WTC11 (cell line): ENCODE data around the gene BAIAP3. TPM values are rescaled to one million over a fixed set of nuclear protein-coding genes. Genes with fewer than 3 reads are reported as not detected.

Experiments used
- CREM ChIP-seq: sonication (generic); formaldehyde crosslinking; IDR thresholded peaks from 2 replicates; pipeline ENCODE4 v1.8.1; 2022; ENCODE audit warnings: mild to moderate bottlenecking, missing genetic modification reagents, moderate library complexity
- ELF4 ChIP-seq: sonication (generic); formaldehyde crosslinking; IDR thresholded peaks from 2 replicates; pipeline ENCODE4 v1.8.1; 2022; ENCODE audit warnings: low read depth, mild to moderate bottlenecking, moderate library complexity, missing genetic modification reagents
- EMX1 ChIP-seq: fragments of 250-450 bp; sonication (Bioruptor Pico); IDR thresholded peaks from 2 replicates; pipeline ENCODE4 v1.8.0; 2021; ENCODE audit warnings: mild to moderate bottlenecking
- ETV6 ChIP-seq: sonication (generic); formaldehyde crosslinking; IDR thresholded peaks from 2 replicates; pipeline ENCODE4 v1.8.1; 2022; ENCODE audit warnings: mild to moderate bottlenecking, missing genetic modification reagents
- FOXP1 ChIP-seq: sonication (generic); formaldehyde crosslinking; IDR thresholded peaks from 2 replicates; pipeline ENCODE4 v1.8.0; 2022; ENCODE audit warnings: missing genetic modification reagents, mild to moderate bottlenecking, moderate library complexity, borderline replicate concordance
- GABPB1 ChIP-seq: sonication (generic); formaldehyde crosslinking; IDR thresholded peaks from 2 replicates; pipeline ENCODE4 v1.8.1; 2023; ENCODE audit warnings: mild to moderate bottlenecking, missing genetic modification reagents
- JUN ChIP-seq: sonication (generic); formaldehyde crosslinking; IDR thresholded peaks from 2 replicates; pipeline ENCODE4 v1.8.0; 2023; ENCODE audit warnings: mild to moderate bottlenecking, missing genetic modification reagents
- MXD4 ChIP-seq: fragments of 250-450 bp; sonication (Bioruptor Pico); IDR thresholded peaks from 2 replicates; pipeline ENCODE4 v1.8.0; 2021; ENCODE audit warnings: mild to moderate bottlenecking, moderate library complexity, borderline replicate concordance
- MYBL2 ChIP-seq: sonication (generic); formaldehyde crosslinking; IDR thresholded peaks from 2 replicates; pipeline ENCODE4 v1.8.1; 2023; ENCODE audit warnings: mild to moderate bottlenecking, moderate library complexity, missing genetic modification reagents
- NFE2L1 ChIP-seq: sonication (generic); formaldehyde crosslinking; IDR thresholded peaks from 2 replicates; pipeline ENCODE4 v1.8.1; 2023; ENCODE audit warnings: missing genetic modification reagents
- NFYB ChIP-seq: sonication (generic); formaldehyde crosslinking; conservative IDR thresholded peaks from 2 replicates; pipeline ENCODE4 v1.8.0; 2022; ENCODE audit warnings: low read depth, missing genetic modification reagents
- NR2C2 ChIP-seq: sonication (generic); formaldehyde crosslinking; IDR thresholded peaks from 2 replicates; pipeline ENCODE4 v1.8.0; 2022; ENCODE audit warnings: mild to moderate bottlenecking, missing genetic modification reagents
- RORB ChIP-seq: fragments of 250-450 bp; sonication (Bioruptor Pico); IDR thresholded peaks from 2 replicates; pipeline ENCODE4 v1.9.0; 2021; ENCODE audit warnings: mild to moderate bottlenecking
- TCF7 ChIP-seq: sonication (generic); formaldehyde crosslinking; IDR thresholded peaks from 2 replicates; pipeline ENCODE4 v1.8.0; 2022; ENCODE audit warnings: mild to moderate bottlenecking, low read depth, missing genetic modification reagents, moderate library complexity
- ZNF121 ChIP-seq: sonication (generic); formaldehyde crosslinking; IDR thresholded peaks from 2 replicates; pipeline ENCODE4 v1.8.0; 2023; ENCODE audit warnings: missing genetic modification reagents
- ZNF232 ChIP-seq: sonication (generic); formaldehyde crosslinking; IDR thresholded peaks from 2 replicates; pipeline ENCODE4 v1.8.0; 2022; ENCODE audit warnings: mild to moderate bottlenecking, missing genetic modification reagents
- ZNF396 ChIP-seq: fragments of 250-450 bp; sonication (Bioruptor Pico); IDR thresholded peaks from 2 replicates; pipeline ENCODE4 v1.8.0; 2021; ENCODE audit warnings: mild to moderate bottlenecking, moderate library complexity, borderline replicate concordance
- ZNF423 ChIP-seq: fragments of 250-450 bp; sonication (Bioruptor Pico); IDR thresholded peaks from 2 replicates; pipeline ENCODE4 v2.1.2; 2022; ENCODE audit warnings: mild to moderate bottlenecking, moderate library complexity
- ZNF671 ChIP-seq: fragments of 250-450 bp; sonication (Bioruptor Pico); IDR thresholded peaks from 2 replicates; pipeline ENCODE4 v1.8.0; 2021; ENCODE audit warnings: mild to moderate bottlenecking
- total RNA-seq: library from RNA; stranded (reverse); gene quantifications from 3 replicates; pipeline ENCODE4 v1.2.3, GENCODE V29; 2021
- TF ChIP-seq, protein P1 (sequence below): sonication (generic); formaldehyde crosslinking; IDR thresholded peaks from 2 replicates; pipeline ENCODE4 v1.8.1; 2023; ENCODE audit warnings: mild to moderate bottlenecking, missing genetic modification reagents
- TF ChIP-seq, protein P2 (sequence below): sonication (generic); formaldehyde crosslinking; IDR thresholded peaks from 2 replicates; pipeline ENCODE4 v1.8.1; 2023; ENCODE audit warnings: mild to moderate bottlenecking, missing genetic modification reagents
- TF ChIP-seq, protein P3 (sequence below): sonication (generic); formaldehyde crosslinking; IDR thresholded peaks from 2 replicates; pipeline ENCODE4 v1.8.0; 2022; ENCODE audit warnings: mild to moderate bottlenecking, missing genetic modification reagents
- TF ChIP-seq, protein P4 (sequence below): sonication (generic); formaldehyde crosslinking; IDR thresholded peaks from 2 replicates; pipeline ENCODE4 v1.8.0; 2022; ENCODE audit warnings: mild to moderate bottlenecking, missing genetic modification reagents
- TF ChIP-seq, protein P5 (sequence below): sonication (generic); formaldehyde crosslinking; IDR thresholded peaks from 2 replicates; pipeline ENCODE4 v1.8.0; 2023; ENCODE audit warnings: mild to moderate bottlenecking, missing genetic modification reagents
- TF ChIP-seq, protein P6 (sequence below): sonication (generic); formaldehyde crosslinking; IDR thresholded peaks from 2 replicates; pipeline ENCODE4 v1.8.0; 2022; ENCODE audit warnings: missing genetic modification reagents

BAIAP3 gene
- total RNA-seq, 1 experiment from 2014 or later, result 18.8 TPM

DNA sequence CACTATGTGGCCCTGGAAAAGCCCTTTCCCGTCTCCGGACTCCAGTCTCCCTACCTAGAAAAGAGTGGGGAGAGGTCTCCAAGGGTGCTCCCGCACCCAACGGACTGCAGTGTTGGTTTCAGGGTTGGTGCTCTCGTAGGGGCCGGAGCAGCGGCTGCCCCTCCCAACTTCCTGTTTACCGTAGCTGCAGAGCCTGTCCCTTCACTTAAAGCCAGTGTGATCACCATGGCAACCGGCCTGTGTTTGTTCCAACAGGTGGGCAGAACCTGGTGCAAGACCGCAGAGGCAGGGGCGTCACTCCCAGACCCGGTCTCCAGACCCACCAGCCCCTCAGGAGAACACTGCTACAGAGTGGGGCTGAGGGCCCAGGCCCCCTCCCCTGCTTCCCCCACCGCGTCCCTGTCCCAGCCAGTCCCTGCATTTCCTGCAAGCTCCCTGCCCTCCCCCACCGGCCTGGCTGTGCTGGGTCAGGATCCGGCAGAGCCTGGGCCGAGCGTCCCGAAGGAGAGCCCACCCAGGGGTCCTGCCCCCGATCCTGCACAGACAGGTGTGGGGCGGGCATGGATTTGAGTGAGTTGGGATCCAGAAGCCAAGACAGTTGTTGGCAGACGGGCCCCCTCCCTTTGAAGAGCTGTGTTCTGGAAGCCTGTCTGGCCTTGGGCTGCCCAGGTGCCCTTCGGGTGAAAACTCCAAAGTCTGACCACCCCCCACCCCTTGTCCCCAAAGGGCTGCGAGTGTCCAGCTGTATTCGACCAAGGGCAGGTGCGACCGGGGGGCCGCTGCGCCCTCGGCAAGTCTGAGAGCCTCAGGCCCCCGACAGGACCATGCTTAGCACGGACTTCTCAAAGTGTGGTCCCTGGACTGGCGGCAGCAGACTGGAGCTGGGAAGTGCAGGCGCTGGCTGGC lies 1.5 kb upstream of the BAIAP3 start (continued):
- no peak for TF ChIP-seq MXD4 (CRISPR knock-in tag)
- TF ChIP-seq CREM (CRISPR knock-in tag), result no peak
- TF ChIP-seq, protein P1, sequence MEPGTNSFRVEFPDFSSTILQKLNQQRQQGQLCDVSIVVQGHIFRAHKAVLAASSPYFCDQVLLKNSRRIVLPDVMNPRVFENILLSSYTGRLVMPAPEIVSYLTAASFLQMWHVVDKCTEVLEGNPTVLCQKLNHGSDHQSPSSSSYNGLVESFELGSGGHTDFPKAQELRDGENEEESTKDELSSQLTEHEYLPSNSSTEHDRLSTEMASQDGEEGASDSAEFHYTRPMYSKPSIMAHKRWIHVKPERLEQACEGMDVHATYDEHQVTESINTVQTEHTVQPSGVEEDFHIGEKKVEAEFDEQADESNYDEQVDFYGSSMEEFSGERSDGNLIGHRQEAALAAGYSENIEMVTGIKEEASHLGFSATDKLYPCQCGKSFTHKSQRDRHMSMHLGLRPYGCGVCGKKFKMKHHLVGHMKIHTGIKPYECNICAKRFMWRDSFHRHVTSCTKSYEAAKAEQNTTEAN, result 0 out of 2 replicates have a peak, but pooled peaks have one; percentile 39
- no peak for TF ChIP-seq ELF4 (CRISPR knock-in tag)
- no peak for TF ChIP-seq ZNF423
- no peak for TF ChIP-seq GABPB1 (CRISPR knock-in tag)
- TF ChIP-seq ZNF396 (CRISPR knock-in tag), result no peak
- TF ChIP-seq ZNF232 (CRISPR knock-in tag), result no peak
- no peak for TF ChIP-seq RORB (CRISPR knock-in tag)
- TF ChIP-seq ZNF121 (CRISPR knock-in tag), result 0 out of 2 replicates have a peak, but pooled peaks have one; percentile 6
- TF ChIP-seq NR2C2 (CRISPR knock-in tag), result no peak
- TF ChIP-seq TCF7 (CRISPR knock-in tag), result no peak
- no peak for TF ChIP-seq NFE2L1 (CRISPR knock-in tag)
- TF ChIP-seq, protein P2, sequence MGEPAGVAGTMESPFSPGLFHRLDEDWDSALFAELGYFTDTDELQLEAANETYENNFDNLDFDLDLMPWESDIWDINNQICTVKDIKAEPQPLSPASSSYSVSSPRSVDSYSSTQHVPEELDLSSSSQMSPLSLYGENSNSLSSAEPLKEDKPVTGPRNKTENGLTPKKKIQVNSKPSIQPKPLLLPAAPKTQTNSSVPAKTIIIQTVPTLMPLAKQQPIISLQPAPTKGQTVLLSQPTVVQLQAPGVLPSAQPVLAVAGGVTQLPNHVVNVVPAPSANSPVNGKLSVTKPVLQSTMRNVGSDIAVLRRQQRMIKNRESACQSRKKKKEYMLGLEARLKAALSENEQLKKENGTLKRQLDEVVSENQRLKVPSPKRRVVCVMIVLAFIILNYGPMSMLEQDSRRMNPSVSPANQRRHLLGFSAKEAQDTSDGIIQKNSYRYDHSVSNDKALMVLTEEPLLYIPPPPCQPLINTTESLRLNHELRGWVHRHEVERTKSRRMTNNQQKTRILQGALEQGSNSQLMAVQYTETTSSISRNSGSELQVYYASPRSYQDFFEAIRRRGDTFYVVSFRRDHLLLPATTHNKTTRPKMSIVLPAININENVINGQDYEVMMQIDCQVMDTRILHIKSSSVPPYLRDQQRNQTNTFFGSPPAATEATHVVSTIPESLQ (CRISPR knock-in tag), result no peak
- TF ChIP-seq, protein P3, sequence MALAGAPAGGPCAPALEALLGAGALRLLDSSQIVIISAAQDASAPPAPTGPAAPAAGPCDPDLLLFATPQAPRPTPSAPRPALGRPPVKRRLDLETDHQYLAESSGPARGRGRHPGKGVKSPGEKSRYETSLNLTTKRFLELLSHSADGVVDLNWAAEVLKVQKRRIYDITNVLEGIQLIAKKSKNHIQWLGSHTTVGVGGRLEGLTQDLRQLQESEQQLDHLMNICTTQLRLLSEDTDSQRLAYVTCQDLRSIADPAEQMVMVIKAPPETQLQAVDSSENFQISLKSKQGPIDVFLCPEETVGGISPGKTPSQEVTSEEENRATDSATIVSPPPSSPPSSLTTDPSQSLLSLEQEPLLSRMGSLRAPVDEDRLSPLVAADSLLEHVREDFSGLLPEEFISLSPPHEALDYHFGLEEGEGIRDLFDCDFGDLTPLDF (CRISPR knock-in tag), result no peak
- TF ChIP-seq, protein P4, sequence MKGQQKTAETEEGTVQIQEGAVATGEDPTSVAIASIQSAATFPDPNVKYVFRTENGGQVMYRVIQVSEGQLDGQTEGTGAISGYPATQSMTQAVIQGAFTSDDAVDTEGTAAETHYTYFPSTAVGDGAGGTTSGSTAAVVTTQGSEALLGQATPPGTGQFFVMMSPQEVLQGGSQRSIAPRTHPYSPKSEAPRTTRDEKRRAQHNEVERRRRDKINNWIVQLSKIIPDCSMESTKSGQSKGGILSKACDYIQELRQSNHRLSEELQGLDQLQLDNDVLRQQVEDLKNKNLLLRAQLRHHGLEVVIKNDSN (CRISPR knock-in tag), result no peak
- peak; percentile 75; the same call in 1 of the 2 replicates for TF ChIP-seq FOXP1
- TF ChIP-seq JUN (CRISPR knock-in tag), result no peak
- no peak for TF ChIP-seq ZNF671 (CRISPR knock-in tag)
- TF ChIP-seq, protein P5, sequence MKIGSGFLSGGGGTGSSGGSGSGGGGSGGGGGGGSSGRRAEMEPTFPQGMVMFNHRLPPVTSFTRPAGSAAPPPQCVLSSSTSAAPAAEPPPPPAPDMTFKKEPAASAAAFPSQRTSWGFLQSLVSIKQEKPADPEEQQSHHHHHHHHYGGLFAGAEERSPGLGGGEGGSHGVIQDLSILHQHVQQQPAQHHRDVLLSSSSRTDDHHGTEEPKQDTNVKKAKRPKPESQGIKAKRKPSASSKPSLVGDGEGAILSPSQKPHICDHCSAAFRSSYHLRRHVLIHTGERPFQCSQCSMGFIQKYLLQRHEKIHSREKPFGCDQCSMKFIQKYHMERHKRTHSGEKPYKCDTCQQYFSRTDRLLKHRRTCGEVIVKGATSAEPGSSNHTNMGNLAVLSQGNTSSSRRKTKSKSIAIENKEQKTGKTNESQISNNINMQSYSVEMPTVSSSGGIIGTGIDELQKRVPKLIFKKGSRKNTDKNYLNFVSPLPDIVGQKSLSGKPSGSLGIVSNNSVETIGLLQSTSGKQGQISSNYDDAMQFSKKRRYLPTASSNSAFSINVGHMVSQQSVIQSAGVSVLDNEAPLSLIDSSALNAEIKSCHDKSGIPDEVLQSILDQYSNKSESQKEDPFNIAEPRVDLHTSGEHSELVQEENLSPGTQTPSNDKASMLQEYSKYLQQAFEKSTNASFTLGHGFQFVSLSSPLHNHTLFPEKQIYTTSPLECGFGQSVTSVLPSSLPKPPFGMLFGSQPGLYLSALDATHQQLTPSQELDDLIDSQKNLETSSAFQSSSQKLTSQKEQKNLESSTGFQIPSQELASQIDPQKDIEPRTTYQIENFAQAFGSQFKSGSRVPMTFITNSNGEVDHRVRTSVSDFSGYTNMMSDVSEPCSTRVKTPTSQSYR, result no peak
- no peak for TF ChIP-seq MYBL2
- no peak for TF ChIP-seq NFYB (CRISPR knock-in tag)
- TF ChIP-seq ETV6, result 0 out of 2 replicates have a peak, but pooled peaks have one; percentile 1
- TF ChIP-seq EMX1 (CRISPR knock-in tag), result no peak
- TF ChIP-seq, protein P6, sequence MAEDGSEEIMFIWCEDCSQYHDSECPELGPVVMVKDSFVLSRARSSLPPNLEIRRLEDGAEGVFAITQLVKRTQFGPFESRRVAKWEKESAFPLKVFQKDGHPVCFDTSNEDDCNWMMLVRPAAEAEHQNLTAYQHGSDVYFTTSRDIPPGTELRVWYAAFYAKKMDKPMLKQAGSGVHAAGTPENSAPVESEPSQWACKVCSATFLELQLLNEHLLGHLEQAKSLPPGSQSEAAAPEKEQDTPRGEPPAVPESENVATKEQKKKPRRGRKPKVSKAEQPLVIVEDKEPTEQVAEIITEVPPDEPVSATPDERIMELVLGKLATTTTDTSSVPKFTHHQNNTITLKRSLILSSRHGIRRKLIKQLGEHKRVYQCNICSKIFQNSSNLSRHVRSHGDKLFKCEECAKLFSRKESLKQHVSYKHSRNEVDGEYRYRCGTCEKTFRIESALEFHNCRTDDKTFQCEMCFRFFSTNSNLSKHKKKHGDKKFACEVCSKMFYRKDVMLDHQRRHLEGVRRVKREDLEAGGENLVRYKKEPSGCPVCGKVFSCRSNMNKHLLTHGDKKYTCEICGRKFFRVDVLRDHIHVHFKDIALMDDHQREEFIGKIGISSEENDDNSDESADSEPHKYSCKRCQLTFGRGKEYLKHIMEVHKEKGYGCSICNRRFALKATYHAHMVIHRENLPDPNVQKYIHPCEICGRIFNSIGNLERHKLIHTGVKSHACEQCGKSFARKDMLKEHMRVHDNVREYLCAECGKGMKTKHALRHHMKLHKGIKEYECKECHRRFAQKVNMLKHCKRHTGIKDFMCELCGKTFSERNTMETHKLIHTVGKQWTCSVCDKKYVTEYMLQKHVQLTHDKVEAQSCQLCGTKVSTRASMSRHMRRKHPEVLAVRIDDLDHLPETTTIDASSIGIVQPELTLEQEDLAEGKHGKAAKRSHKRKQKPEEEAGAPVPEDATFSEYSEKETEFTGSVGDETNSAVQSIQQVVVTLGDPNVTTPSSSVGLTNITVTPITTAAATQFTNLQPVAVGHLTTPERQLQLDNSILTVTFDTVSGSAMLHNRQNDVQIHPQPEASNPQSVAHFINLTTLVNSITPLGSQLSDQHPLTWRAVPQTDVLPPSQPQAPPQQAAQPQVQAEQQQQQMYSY (CRISPR knock-in tag), result peak; percentile 94
